Ovary (tissue), 9 donors: ENCODE results near the gene NUCB1. TPM values are rescaled to one million over a fixed set of nuclear protein-coding genes. Genes with fewer than 3 reads are reported as not detected.
"Not testable (repeated sequence)": the region's sequence is repeated elsewhere in the genome, so short reads cannot be mapped to it uniquely, and the experiment has no call there.

Experiments
- DNase-seq, 5 donors: peaks; one replicate each; pipeline ENCODE4 v3.0.0-alpha.2; 2019 to 2020
- H3K27ac ChIP-seq, 2 donors: fragments of 200-600 bp; one replicate each; pipeline versions ENCODE4 v1.5.1 to v1.8.0; 2019 to 2022
- H3K27me3 ChIP-seq: fragments of 200-600 bp; one replicate; pipeline ENCODE4 v1.8.0; 2022
- H3K36me3 ChIP-seq: fragments of 200-600 bp; sonication (generic); one replicate; pipeline ENCODE4 v1.5.1; 2019
- H3K4me1 ChIP-seq: one replicate; pipeline ENCODE4 v1.8.1; 2013; ENCODE audit warnings: mild to moderate bottlenecking, moderate library complexity; ENCODE audit not compliant: insufficient read depth
- H3K4me3 ChIP-seq: fragments of 200-600 bp; sonication (generic); one replicate; pipeline ENCODE4 v1.5.1; 2017
- H3K9me3 ChIP-seq, 2 donors: fragments of 200-600 bp in 1 of 2; sonication (generic) in 1 of 2; one replicate each; pipeline versions ENCODE4 v1.5.1 to v1.8.1; 2013 to 2019; ENCODE audit warnings: mild to moderate bottlenecking in 1 of 2, moderate library complexity in 1 of 2
- EP300 ChIP-seq: sonication (generic); formaldehyde crosslinking; IDR thresholded peaks from one replicate; pipeline ENCODE4 v1.6.1; 2017; ENCODE audit warnings: antibody characterized with exemption
- POLR2A ChIP-seq: fragments of 450-650 bp; IDR thresholded peaks from one replicate; pipeline ENCODE4 v1.6.1; 2017; ENCODE audit warnings: antibody characterized with exemption, mild to moderate bottlenecking, moderate library complexity
- WGBS, 3 donors: extraction: QIAGEN DNeasy Blood & Tissue Kit in 1 of 3; methylation state at CpG; one replicate each; pipeline versions ENCODE4 v1.1.5 to v1.1.7; 2013 to 2017; 5-methylcytosine and 5-hydroxymethylcytosine counted together
- intact Hi-C, 4 donors: fragments of 100-400 bp; cut with DNase I; formaldehyde crosslinking; loops; one replicate each; pipeline versions ENCODE4 v1.11.0 to v1.15.1; 2022 to 2023
- polyA plus RNA-seq, 2 donors: library from polyadenylated mRNA; stranded (reverse); fragments of 200-250 nt in 1 of 2; fragments of 350-450 nt in 1 of 2; fragmentation: Illumina TruSeq in 1 of 2; extraction: RNeasy Lipid Tissue Mini Kit (QIAGEN cat#74804) in 1 of 2; gene quantifications; one replicate each; pipeline ENCODE4 v1.2.3, GENCODE V29; 2013 to 2014
- total RNA-seq, 7 donors: library from RNA; depleted of rRNA in 2 of 7; stranded (reverse); fragments of >200 nt in 2 of 7; fragmentation: NEBNext Ultra II Directional in 3 of 7; extraction: Animal tissue kit (Norgen Biotek cat#: 25700) in 3 of 7; gene quantifications; one replicate each; pipeline versions ENCODE4 v1.1.0 to v1.2.4, GENCODE V29; 2016 to 2023
- TF ChIP-seq, protein P1 (sequence below), 3 donors: fragments of 450-650 bp in 2 of 3; fragments of 200-600 bp in 1 of 3; IDR thresholded peaks; one replicate each; pipeline versions ENCODE4 v1.5.1 to v1.8.0; 2016 to 2022; ENCODE audit warnings: antibody characterized with exemption in 3 of 3, mild to moderate bottlenecking in 1 of 3
- donor health status: DM: no; HTN: no; CAD: no; lungs with moderate emphysema.
- donor health status: DM: no; HTN: no; CAD: no.
- donor health status: Bipolar disorder and iron deficiency.
- donor health status: DM: yes; HTN: yes; CAD: no.
- donor health status: DM: no; HTN: no; CAD: no.
- donor health status: DM: yes; HTN: yes; CAD: no.

The NUCB1 gene
- total and polyA plus RNA-seq, 9 donors = 128 to 249 (median 189) TPM

GRCh38 chr19:48868114-48868886, 31.8 kb upstream of the NUCB1 start, which contains the start of gene PLEKHA4:
PLEKHA4 (minus strand) TSS chr19:48868617; CDS start chr19:48867620, 997 bp downstream.
- Histone ChIP-seq H3K36me3 (no peaks in the 10 kb centered on the region), H3K9me3 (no peaks in the 10 kb centered on the region), H3K4me3 (peak within 1 kb of the TSS; percentile 35), H3K27ac (peak within 1 kb of the TSS; percentile 74 to 90), H3K27me3 (no peaks in the 10 kb centered on the region), H3K4me1 (peaks cover 14% of the 10 kb centered on the region)
- intact Hi-C loops = no loop called here
- TF ChIP-seq EP300 = no peak
- TF ChIP-seq, protein P1, sequence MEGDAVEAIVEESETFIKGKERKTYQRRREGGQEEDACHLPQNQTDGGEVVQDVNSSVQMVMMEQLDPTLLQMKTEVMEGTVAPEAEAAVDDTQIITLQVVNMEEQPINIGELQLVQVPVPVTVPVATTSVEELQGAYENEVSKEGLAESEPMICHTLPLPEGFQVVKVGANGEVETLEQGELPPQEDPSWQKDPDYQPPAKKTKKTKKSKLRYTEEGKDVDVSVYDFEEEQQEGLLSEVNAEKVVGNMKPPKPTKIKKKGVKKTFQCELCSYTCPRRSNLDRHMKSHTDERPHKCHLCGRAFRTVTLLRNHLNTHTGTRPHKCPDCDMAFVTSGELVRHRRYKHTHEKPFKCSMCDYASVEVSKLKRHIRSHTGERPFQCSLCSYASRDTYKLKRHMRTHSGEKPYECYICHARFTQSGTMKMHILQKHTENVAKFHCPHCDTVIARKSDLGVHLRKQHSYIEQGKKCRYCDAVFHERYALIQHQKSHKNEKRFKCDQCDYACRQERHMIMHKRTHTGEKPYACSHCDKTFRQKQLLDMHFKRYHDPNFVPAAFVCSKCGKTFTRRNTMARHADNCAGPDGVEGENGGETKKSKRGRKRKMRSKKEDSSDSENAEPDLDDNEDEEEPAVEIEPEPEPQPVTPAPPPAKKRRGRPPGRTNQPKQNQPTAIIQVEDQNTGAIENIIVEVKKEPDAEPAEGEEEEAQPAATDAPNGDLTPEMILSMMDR (IDR thresholded peaks at IDR 0.05) = peak in 1 of 3 donors; percentile 7
- peak; percentile 31 for TF ChIP-seq POLR2A
- WGBS, 3 donors = 4 to 9% (median 4%) methylated on average over 11 of the region's 11 CpGs
- peak; percentile 80 to 88 (median 88) for DNase-seq

- TF ChIP-seq POLR2A (no peak), EP300 (no peak)
- TF ChIP-seq, protein P1 (IDR thresholded peaks at IDR 0.05) = no peak
- no peak for DNase-seq
- Histone ChIP-seq H3K27me3 (no peaks in the 10 kb centered on the region), H3K36me3 (no peaks in the 10 kb centered on the region), H3K4me3 (no peak overlapping the region), H3K9me3 (no peaks in the 10 kb centered on the region), H3K4me1 (peaks cover 16% of the 10 kb centered on the region), H3K27ac (no peak overlapping the region)
- intact Hi-C loops = loop anchor here in 1 of 4 donors (10.0 kb wide), 1 partner anchor 95 kb away; the partner anchor contains the start of gene FTL
- WGBS, 3 donors = 95 to 97% (median 96%) methylated on average over 9 of the region's 9 CpGs
Measured at GRCh38 chr19:48870048-48870447, 30.1 kb upstream of the NUCB1 start.

GRCh38 chr19:48871471-48872181, 28.5 kb upstream of the NUCB1 start:
- intact Hi-C loops = loop anchor here in 2 of 4 donors (2.0 to 10.0 kb wide), 2 partner anchors 29 to 93 kb away; partner anchors contain the start of genes FTL (in 1 of the 2) and NUCB1 (in 1 of the 2)
- H3K27me3 ChIP-seq, H3K36me3 ChIP-seq, H3K9me3 ChIP-seq: not testable (repeated sequence)
- Histone ChIP-seq H3K4me1 (peaks cover 20% of the 10 kb centered on the region), H3K4me3 (peak overlapping the region; percentile 97), H3K27ac (peak overlapping the region; percentile 83 to 99)
- DNase-seq = peak in 2 of 5 donors; percentile 51 to 56
- 63 to 81% (median 68%) methylated on average over 31 of the region's 31 CpGs for WGBS, 3 donors

GRCh38 chr19:48872182-48872883, 27.8 kb upstream of the NUCB1 start, which contains the start of gene PPP1R15A:
PPP1R15A (plus strand) TSS chr19:48872421; CDS start chr19:48873234, 813 bp downstream.
- 0 to 1% (median 0%) methylated on average over 53 of the region's 53 CpGs for WGBS, 3 donors
- Histone ChIP-seq H3K27me3 (no peaks in the 10 kb centered on the region), H3K36me3 (no peaks in the 10 kb centered on the region), H3K9me3 (no peaks in the 10 kb centered on the region), H3K4me3 (peak within 1 kb of the TSS; percentile 97), H3K4me1 (peaks cover 17% of the 10 kb centered on the region), H3K27ac (peak within 1 kb of the TSS; percentile 99)
- DNase-seq = peak; percentile 98 to 100 (median 99)
- TF ChIP-seq, protein P1 (IDR thresholded peaks at IDR 0.05) = peak in 2 of 3 donors; percentile 67 to 90
- peak; percentile 75 for TF ChIP-seq EP300
- peak; percentile 100 for TF ChIP-seq POLR2A
- intact Hi-C loops = loop anchor here in 2 of 4 donors (2.0 to 10.0 kb wide), 2 partner anchors 28 to 92 kb away; partner anchors contain the start of genes FTL (in 1 of the 2) and NUCB1 (in 1 of the 2)
